ENCODE results near the gene TPX2. TPM values are rescaled to one million over a fixed set of nuclear protein-coding genes. Genes with fewer than 3 reads are reported as not detected.
A peak's percentile ranks its signal among the peaks of the same experiment; 100 is the strongest.

The TPX2 gene
- total and polyA plus RNA-seq, 2 of the 8 experiments (the other 6 are each of a cell fraction or from before 2014, with no cell fraction given): 43.6 to 125 TPM

DNA sequence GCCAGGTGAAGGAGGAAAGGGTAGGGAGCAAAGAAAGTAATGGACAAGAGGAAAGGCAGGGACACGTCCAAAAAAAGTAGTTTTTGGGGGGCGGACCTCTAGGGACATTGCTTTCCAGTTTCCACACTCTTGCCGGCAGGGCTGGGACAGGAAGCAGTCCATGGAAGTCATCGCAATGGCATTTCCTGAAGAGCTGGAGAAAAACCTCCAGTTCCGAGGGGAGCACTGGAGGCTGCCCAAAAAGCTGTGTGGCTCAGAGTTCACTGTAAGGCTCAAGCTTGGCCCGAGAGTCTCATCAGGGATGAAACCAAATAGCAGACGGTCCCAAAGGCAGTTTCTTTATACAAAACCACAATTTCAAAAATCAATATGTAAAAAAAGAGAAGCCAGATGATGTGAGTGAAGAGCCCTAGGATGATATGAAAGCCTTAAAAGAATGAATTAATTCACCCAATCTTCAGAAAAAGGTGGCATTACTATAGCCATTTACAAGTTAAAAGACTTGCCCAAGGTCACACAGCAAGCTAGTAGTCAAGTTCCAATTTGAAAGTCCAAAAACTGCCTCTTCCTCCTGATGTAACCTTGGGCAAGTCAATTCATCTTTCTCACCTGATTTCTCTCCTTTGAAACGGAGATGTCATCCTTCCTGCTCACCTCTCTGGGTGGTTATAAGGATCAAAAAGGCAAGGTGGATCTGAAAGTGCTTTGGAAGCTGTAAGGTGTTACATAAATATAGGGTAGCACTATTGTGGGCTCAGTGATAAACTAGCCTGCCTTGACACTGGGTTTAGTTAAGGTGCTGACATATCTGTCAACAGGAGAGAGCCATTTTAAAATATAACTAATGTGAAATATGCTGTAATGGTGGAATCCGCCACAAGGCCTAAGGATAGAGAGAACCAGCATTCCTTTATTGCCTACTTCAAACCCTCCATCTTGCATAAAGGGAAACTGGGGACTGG, 25.5 kb upstream of the TPX2 start:
- Histone ChIP-seq H3K9ac (replicated peaks in 1 of 4; ENCODE audit: extremely low read depth in 1 of 4, low read depth in 3 of 4, low read length in 3 of 4) (peak overlapping the region in 2 of 4 experiments; percentile 1 to 6; a peak in 1 of 7 replicates), H3K56ac (replicated peaks; ENCODE audit: insufficient read length, low read depth, low read length) (no peak overlapping the region), H4K8ac (ENCODE audit: extremely low read depth, insufficient read depth, low read length) (no peak overlapping the region), H2BK12ac (ENCODE audit: low read depth, low read length) (peak overlapping the region; percentile 97), H3K18ac (ENCODE audit: extremely low read depth, low read length) (peak overlapping the region; percentile 60; the same call in 1 of the 2 replicates), H3K23ac (ENCODE audit: insufficient read length) (no peak overlapping the region), H3K79me2 (ENCODE audit: control insufficient read depth in 1 of 2, insufficient read depth in 2 of 2, low read length in 2 of 2) (peaks cover 16 to 92% of the 10 kb centered on the region in 2 experiments), H3K4me1 (replicated peaks in 1 of 4; ENCODE audit: control insufficient read depth in 3 of 4, insufficient read depth in 4 of 4, low read length in 3 of 4) (peaks cover 23 to 43% (median 29%) of the 10 kb centered on the region in 4 experiments), H2BK5ac (ENCODE audit: low read depth, low read length) (peak overlapping the region; percentile 96), H2BK15ac (ENCODE audit: low read length) (peak overlapping the region; percentile 1; the same call in 1 of the 2 replicates), H2BK120ac (replicated peaks; ENCODE audit: low read depth, low read length) (peak overlapping the region; percentile 39), H4K91ac (replicated peaks; ENCODE audit: insufficient read length, low read length) (peak overlapping the region; percentile 71), H3K23me2 (ENCODE audit: low read depth, low read length) (no peaks in the 10 kb centered on the region), H2AFZ (ENCODE audit: low read length) (no peak overlapping the region), H3K4ac (replicated peaks; ENCODE audit: insufficient read length, low read depth, low read length) (no peak overlapping the region), H3K36me3 (ENCODE audit: control insufficient read depth in 2 of 4, insufficient read depth in 4 of 4, low read length in 3 of 4) (peaks cover 4 to 14% (median 6%) of the 10 kb centered on the region in 4 experiments; a peak in 7 of 8 replicates), H3K27ac (ENCODE audit: low read depth, low read length) (peak overlapping the region; percentile 31), H2BK20ac (ENCODE audit: low read length) (peak overlapping the region; percentile 74), H3K9me3 (ENCODE audit: insufficient read depth in 2 of 2, low read depth in 1 of 2, low read length in 1 of 2) (no peaks in the 10 kb centered on the region), H4K20me1 (replicated peaks in 1 of 2; ENCODE audit: control insufficient read depth in 1 of 2, insufficient read depth in 2 of 2, low read length in 2 of 2) (peaks cover 0 to 5% of the 10 kb centered on the region in 2 experiments), H3K79me1 (ENCODE audit: low read depth, low read length) (peaks cover 9% of the 10 kb centered on the region), H4K5ac (ENCODE audit: insufficient read length, low read depth, low read length) (peak overlapping the region; percentile 18), H3K4me3 (ENCODE audit: extremely low read depth in 1 of 4, insufficient read depth in 2 of 4, low read depth in 3 of 4, low read length in 4 of 4) (peak overlapping the region in 3 of 4 experiments; percentile 17 to 43 (median 30); a peak in 3 of 8 replicates), H3K27me3 (replicated peaks in 1 of 4; ENCODE audit: control insufficient read depth in 3 of 4, extremely low read depth in 1 of 4, insufficient read depth in 3 of 4, low read length in 3 of 4) (no peaks in the 10 kb centered on the region), H3K4me2 (ENCODE audit: insufficient read depth in 1 of 2, low read depth in 2 of 2, low read length in 2 of 2) (peak overlapping the region; percentile 57 to 75; a peak in 3 of 4 replicates), H3K14ac (ENCODE audit: insufficient read length) (no peak overlapping the region), H2AK5ac (ENCODE audit: low read depth, low read length) (peak overlapping the region; percentile 67; the same call in 1 of the 2 replicates)
- FAIRE-seq (no peak), DNase-seq (ENCODE audit: low read depth in 1 of 2, low spot score in 2 of 2) (no peak)
- WGBS, 2 experiments (ENCODE audit: extremely low coverage in 1 of 2, insufficient coverage in 1 of 2, insufficient read length in 1 of 2, insufficient replicate concordance in 2 of 2, low coverage in 1 of 2, low lambda C conversion rate in 2 of 2, missing lambda C conversion rate in 1 of 2): 75% methylated on average over 9 of the region's 9 CpGs; no CpG with 5 or more reads in 1 of the 2 experiments
- ChIA-PET CTCF (ENCODE audit: partially characterized antibody) (interaction anchor here (0.7 to 5.6 kb wide), 9 partner anchors 9 to 84 kb away, joined by 3 to 52 read pairs (median 4); partner anchors contain the start of gene BCL2L1), POLR2A (ENCODE audit: partially characterized antibody) (interaction anchor here (0.9 to 6.2 kb wide), 13 partner anchors 8 to 107 kb away, joined by 3 to 85 read pairs (median 4); partner anchors contain the start of gene BCL2L1)
- TF ChIP-seq POLR2A (IDR thresholded peaks at IDR 0.05; ENCODE audit: control extremely low read depth in 1 of 2, low read depth in 2 of 2, low read length in 2 of 2) (peak in 1 of 2 experiments; percentile 7; a peak in 1 of 3 replicates), KDM1A (IDR thresholded peaks at IDR 0.05; ENCODE audit: borderline replicate concordance, low read length) (no peak)
